ENCODE data around the gene NKAPD1. TPM values are rescaled to one million over a fixed set of nuclear protein-coding genes. Genes with fewer than 3 reads are reported as not detected.
"Not testable (repeated sequence)": the region's sequence is repeated elsewhere in the genome, so short reads cannot be mapped to it uniquely, and the experiment has no call there.

Gene NKAPD1
- 10 to 100 TPM; 13.1 to 16.1 (median 14.7) TPM for total RNA-seq

GRCh38 chr11:112073941-112074811 is at the start of gene NKAPD1, which contains the start of gene PIH1D2:
Gene NKAPD1 (plus strand): TSS chr11:112074299. CDS start chr11:112075575, 1,276 bp downstream.
Gene PIH1D2 (minus strand): TSS chr11:112074017. CDS start chr11:112073174, 843 bp downstream.
- no peak for TF ChIP-seq POLR2A (IDR thresholded peaks at IDR 0.05)
- TF ChIP-seq POLR2AphosphoS5 (IDR thresholded peaks at IDR 0.05), result peak in 2 of 3 donors; percentile 58 to 85
- TF ChIP-seq, protein P1, sequence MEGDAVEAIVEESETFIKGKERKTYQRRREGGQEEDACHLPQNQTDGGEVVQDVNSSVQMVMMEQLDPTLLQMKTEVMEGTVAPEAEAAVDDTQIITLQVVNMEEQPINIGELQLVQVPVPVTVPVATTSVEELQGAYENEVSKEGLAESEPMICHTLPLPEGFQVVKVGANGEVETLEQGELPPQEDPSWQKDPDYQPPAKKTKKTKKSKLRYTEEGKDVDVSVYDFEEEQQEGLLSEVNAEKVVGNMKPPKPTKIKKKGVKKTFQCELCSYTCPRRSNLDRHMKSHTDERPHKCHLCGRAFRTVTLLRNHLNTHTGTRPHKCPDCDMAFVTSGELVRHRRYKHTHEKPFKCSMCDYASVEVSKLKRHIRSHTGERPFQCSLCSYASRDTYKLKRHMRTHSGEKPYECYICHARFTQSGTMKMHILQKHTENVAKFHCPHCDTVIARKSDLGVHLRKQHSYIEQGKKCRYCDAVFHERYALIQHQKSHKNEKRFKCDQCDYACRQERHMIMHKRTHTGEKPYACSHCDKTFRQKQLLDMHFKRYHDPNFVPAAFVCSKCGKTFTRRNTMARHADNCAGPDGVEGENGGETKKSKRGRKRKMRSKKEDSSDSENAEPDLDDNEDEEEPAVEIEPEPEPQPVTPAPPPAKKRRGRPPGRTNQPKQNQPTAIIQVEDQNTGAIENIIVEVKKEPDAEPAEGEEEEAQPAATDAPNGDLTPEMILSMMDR (IDR thresholded peaks at IDR 0.05), result peak in 1 of 3 donors; percentile 25
- H3K27ac ChIP-seq, result peak within 1 kb of the TSS; percentile 93 to 94
- H3K9me3 ChIP-seq, result no peaks in the 10 kb centered on the region
- intact Hi-C loops (cut with DNase I; ENCODE audit: low total_unique reads), result no loop called here
- H3K4me3 ChIP-seq, result peak within 1 kb of the TSS; percentile 88 to 95 (median 90)
- H3K36me3 ChIP-seq, result peaks cover 5% of the 10 kb centered on the region
- H3K27me3 ChIP-seq, result no peaks in the 10 kb centered on the region
- peaks cover 0 to 4% of the 10 kb centered on the region in 2 donors for H3K4me1 ChIP-seq
- peak; percentile 64 to 72 for DNase-seq (ENCODE audit: low spot score in 2 of 2)

DNA sequence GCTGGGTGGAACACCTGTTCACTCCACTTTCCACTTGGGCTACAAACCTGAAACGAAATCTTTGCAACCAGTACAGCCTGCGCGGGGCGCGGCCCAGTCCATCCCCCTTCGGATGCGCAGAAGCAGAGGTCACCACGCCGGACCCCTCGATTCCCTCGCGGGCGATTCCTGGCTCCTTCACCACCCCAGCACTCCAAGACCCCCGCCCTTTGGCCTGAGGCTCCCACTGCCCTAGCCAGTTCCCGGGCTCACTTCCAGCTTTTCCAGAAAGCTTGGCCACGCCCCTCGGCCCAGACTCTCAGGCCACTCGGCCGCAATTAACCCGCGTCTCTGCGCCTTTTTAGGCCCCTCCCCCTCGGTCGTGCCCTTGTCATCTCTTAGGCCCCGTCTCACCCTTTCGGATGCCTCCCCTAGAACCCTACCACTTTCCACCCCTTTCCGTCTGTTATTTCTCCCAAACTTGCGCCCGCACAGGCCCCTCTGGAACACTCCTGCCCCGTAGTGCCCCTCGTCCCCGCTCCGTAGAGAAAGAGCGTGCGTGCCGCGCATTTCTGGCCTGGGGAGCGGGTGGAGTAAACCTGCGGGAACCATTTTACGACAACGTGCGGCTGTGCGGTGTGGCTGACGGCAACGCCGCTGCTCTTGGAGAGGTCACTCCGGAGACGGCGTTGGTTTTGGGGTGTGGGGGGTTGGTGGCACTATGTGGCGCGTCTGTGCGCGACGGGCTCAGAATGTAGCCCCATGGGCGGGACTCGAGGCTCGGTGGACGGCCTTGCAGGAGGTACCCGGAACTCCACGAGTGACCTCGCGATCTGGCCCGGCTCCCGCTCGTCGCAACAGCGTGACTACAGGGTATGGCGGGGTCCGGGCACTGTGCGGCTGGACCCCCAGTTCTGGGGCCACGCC is 49.1 kb upstream of the NKAPD1 start, which contains the start of gene DLAT:
DLAT (plus strand) TSS at position 636 of the 906 bp plus-strand sequence; CDS start at position 701, 65 bp downstream.
- intact Hi-C loops (cut with DNase I; ENCODE audit: low total_unique reads), result no loop called here
- Histone ChIP-seq H3K27me3 (no peaks in the 10 kb centered on the region), H3K4me3 (peak within 1 kb of the TSS; percentile 81 to 90 (median 90)), H3K4me1 (no peaks in the 10 kb centered on the region), H3K9me3 (no peaks in the 10 kb centered on the region), H3K27ac (peak within 1 kb of the TSS; percentile 92), H3K36me3 (no peaks in the 10 kb centered on the region)
- TF ChIP-seq, protein P1 (IDR thresholded peaks at IDR 0.05), result no peak
- TF ChIP-seq POLR2AphosphoS5 (IDR thresholded peaks at IDR 0.05) (peak; percentile 64 to 81 (median 78)), POLR2A (IDR thresholded peaks at IDR 0.05) (peak; percentile 34)
- DNase-seq (ENCODE audit: low spot score in 2 of 2), result peak; percentile 59 to 80

GRCh38 chr11:112025707-112026106 is 48.4 kb upstream of the NKAPD1 start:
- H3K27me3 ChIP-seq, result no peaks in the 10 kb centered on the region
- DNase-seq (ENCODE audit: low spot score in 2 of 2), result no peak
- peak overlapping the region; percentile 81 to 90 (median 90) for H3K4me3 ChIP-seq
- no peaks in the 10 kb centered on the region for H3K4me1 ChIP-seq
- intact Hi-C loops (cut with DNase I; ENCODE audit: low total_unique reads), result no loop called here
- no peak for TF ChIP-seq POLR2AphosphoS5 (IDR thresholded peaks at IDR 0.05)
- TF ChIP-seq POLR2A (IDR thresholded peaks at IDR 0.05), result no peak
- TF ChIP-seq, protein P1 (IDR thresholded peaks at IDR 0.05), result no peak
- no peaks in the 10 kb centered on the region for H3K9me3 ChIP-seq
- H3K36me3 ChIP-seq, result no peaks in the 10 kb centered on the region
- H3K27ac ChIP-seq, result peak overlapping the region; percentile 92

DNA sequence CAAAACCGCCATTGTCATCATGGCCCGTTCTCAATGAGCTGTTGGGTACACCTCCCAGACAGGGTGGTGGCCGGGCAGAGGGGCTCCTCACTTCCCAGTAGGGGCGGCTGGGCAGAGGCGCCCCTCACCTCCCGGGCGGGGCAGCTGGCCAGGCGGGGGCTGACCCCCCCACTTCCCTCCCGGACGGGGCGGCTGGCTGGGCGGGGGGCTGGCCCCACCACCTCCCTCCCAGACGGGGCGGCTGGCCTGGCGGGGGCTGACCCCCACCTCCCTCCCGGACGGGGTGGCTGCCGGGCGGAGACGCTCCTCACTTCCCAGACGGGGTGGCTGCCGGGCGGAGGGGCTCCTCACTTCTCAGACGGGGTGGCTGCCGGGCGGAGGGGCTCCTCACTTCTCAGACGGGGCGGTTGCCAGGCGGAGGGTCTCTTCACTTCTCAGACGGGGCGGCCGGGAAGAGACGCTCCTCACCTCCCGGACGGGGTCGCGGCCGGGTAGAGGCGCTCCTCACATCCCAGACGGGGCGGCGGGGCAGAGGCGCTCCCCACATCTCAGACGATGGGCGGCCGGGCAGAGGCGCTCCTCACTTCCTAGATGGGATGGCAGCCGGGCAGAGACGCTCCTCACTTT is 47.2 kb upstream of the NKAPD1 start:
- H3K4me1 ChIP-seq; DNase-seq (ENCODE audit: low spot score in 2 of 2); H3K4me3 ChIP-seq; H3K36me3 ChIP-seq; intact Hi-C loops (cut with DNase I; ENCODE audit: low total_unique reads); H3K9me3 ChIP-seq; H3K27ac ChIP-seq; H3K27me3 ChIP-seq: not testable (repeated sequence)

DNA sequence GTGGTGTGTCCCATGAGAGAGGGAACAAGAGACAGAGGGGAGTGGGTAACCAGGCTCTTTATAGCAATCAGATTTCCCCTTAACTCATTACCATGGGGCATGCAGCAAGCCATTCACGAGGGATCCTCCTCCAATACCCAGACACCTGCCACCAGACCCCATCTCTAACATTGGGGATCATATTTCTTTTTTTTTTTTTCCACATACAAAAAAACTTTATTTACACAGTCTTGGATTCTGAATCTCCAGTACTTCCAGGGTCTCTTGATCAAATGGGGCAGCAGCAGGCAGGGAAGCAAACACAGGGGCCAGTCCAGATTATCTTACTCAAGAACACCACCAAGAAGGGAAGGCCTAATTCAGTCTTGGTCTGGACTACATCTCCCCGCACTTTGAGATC is 44.6 kb upstream of the NKAPD1 start:
- no peaks in the 10 kb centered on the region for H3K27me3 ChIP-seq
- TF ChIP-seq, protein P1 (IDR thresholded peaks at IDR 0.05), result no peak
- TF ChIP-seq POLR2AphosphoS5 (IDR thresholded peaks at IDR 0.05), result no peak
- no peak for TF ChIP-seq POLR2A (IDR thresholded peaks at IDR 0.05)
- DNase-seq (ENCODE audit: low spot score in 2 of 2), result no peak
- H3K4me1 ChIP-seq, result no peaks in the 10 kb centered on the region
- intact Hi-C loops (cut with DNase I; ENCODE audit: low total_unique reads), result no loop called here
- no peak overlapping the region for H3K4me3 ChIP-seq
- no peaks in the 10 kb centered on the region for H3K9me3 ChIP-seq
- no peak overlapping the region for H3K27ac ChIP-seq
- H3K36me3 ChIP-seq, result no peaks in the 10 kb centered on the region
